HK-2 (cell line): ENCODE data around the gene CACNA1H.
A peak's percentile ranks its signal among the peaks of the same experiment; 100 is the strongest.

ENCODE experiments used
- DNase-seq: peaks from one replicate; pipeline ENCODE4 v3.0.0-alpha.2; 2018; ENCODE audit not compliant: unreplicated experiment

Gene CACNA1H

GRCh38 chr16:1122398-1122765 lies 30.5 kb upstream of the CACNA1H start:
- DNase-seq: no peak

DNA sequence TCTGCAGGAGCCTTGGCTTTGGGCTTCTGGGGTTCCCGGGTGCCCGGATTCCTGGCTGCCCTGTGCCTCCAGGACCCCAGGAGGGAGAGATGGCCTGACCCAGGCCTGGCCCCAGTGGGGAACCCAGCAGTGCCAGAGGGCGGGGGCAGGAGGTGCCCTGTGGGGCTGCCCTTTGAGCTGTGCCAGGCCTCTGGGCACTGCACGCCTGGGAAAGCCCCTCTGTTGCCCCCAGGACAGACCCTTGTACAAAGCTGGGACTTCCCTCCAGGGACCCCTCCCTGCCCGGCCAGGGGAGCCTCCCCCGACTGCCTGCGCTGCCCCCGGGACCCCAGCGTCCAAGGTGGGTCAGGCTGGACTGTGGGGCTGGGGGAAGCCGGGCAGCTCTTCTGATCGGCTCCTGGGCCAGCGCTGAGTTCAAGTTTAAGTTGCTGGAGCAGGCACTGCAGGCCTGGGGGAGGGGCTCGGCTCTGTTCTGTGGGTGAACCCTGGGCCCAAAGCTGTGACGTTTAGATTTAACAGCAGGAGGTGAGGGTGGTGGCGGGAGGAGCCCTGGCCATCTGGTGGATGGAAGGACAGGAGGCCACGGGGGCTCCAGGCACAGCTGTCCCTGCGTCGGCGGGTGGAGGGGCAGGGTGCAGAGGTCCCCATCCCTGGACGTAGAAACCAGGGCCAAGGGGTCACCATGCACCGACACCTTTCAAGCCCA lies 29.2 kb upstream of the CACNA1H start:
- DNase-seq: no peak

GRCh38 chr16:1124291-1124690 lies 28.6 kb upstream of the CACNA1H start:
- DNase-seq: no peak

- DNase-seq: no peak
These were observed 28.1 kb upstream of the CACNA1H start for GRCh38 chr16:1124795-1125194.

- peak; percentile 34 for DNase-seq
These were observed 27.4 kb upstream of the CACNA1H start for GRCh38 chr16:1125471-1125870.

- no peak for DNase-seq
These were observed 26.9 kb upstream of the CACNA1H start for GRCh38 chr16:1126044-1126443.

GRCh38 chr16:1126586-1126985 lies 26.3 kb upstream of the CACNA1H start:
- no peak for DNase-seq

- no peak for DNase-seq
These were observed 25.8 kb upstream of the CACNA1H start for GRCh38 chr16:1127101-1127500.

DNA sequence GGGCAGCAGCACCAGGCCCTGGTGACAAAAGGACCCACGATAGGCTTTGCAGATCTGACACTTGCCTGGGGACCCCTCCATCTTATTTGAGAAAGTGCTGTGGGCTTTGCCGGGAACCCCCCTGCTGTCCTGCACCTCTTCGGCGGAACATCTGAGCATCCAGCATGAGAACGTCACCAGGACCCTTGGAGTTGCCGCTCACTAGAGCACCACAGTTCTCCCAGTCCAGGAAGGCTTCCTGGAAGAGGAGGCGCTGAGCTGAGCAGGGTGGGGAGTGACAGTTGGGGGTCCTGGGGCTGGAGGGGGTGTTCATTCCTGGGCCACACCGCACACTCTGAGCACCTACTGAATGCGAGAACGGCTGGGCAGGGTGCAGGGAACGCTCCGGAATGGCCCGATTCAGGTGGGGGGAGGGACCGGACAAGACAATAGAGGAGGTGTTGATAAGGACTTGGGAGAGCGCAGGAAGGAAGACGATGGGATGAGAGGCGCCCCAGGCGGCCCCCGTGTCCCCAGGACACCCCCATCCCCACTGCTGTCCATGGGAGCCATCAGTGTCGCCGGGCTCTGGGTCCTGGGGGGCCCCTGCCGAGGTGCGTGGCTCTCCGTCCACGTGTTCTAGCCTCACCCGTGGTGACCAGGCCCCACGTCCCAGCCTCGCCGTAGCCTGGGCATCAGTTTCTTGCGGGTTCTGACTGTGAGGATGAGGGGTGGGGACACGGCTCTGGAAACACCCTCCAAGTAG lies 24.8 kb upstream of the CACNA1H start:
- DNase-seq: no peak

DNA sequence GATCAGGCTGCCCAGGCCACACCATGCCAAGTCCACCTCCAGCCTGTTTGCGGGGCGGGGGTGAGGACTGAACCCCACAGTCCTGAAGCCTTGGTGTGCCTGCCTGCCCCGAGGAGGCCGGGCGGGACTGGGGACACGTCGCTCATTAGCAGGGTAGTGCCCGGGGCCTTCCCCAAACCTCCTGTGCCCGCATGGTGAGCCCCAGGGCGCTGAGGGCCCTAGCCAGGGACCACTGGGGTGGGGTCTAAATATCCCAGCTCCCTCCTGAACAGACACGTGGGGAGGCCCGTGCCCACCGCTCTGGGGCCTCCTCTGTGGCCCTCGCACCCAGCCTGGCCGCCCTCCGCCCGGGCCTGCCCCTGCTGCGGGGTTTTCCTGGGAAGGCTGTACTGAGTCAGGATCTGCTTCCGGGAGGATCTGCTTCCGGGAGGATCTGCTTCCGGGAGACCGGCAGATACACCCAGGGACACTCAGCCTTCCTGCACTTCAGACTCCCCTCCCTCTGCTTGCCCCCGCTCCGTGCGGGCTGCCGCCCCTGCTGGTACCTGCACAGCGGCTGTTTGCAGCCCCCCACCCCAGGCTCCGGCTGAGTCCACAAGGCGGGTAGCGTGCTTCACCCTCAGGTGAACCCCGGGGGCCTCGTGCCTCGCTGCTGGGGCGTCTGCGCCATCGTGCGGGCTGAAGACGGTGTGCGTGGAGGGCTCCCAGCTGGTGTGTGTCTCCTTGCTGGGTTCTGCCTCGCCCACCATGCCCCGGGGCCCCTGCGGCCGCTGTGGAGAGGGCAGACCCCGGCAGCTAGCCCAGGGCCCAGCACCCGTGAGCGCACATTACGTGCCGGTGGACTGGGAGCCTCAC lies 23.6 kb upstream of the CACNA1H start:
- DNase-seq: no peak

- DNase-seq: no peak
These were observed 22.5 kb upstream of the CACNA1H start for GRCh38 chr16:1130382-1130781.

DNA sequence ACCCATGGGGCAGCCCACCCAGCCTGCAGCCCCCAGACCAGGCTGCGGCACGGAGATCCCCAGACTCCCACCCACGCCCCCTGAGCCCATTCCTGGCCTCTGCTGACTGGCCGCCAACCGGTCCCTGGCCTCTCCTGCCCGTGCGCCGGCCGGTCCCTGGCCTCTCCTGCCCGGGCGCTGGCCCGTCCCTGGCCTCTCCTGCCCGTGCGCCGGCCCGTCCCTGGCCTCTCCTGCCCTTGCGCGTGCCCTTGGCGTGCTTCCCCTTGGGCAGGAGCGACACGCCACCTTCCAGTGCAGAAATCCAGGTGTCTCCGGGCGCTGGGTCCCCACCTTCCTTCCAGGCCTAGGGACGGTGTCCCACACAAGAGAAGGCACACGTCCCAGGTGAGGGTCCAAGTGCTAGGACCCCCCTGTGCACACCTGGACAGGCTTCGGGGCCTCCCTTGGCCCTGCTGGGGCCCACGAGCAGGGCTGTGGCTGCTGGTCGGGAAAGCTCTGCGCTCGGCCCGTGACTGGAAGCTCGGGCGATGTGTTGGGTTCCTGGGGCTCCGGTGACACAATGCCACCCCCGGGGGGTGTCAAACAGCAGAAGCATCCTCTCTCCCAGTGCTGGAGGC lies 21.4 kb upstream of the CACNA1H start:
- no peak for DNase-seq

GRCh38 chr16:1132431-1132830 lies 20.5 kb upstream of the CACNA1H start:
- no peak for DNase-seq

DNA sequence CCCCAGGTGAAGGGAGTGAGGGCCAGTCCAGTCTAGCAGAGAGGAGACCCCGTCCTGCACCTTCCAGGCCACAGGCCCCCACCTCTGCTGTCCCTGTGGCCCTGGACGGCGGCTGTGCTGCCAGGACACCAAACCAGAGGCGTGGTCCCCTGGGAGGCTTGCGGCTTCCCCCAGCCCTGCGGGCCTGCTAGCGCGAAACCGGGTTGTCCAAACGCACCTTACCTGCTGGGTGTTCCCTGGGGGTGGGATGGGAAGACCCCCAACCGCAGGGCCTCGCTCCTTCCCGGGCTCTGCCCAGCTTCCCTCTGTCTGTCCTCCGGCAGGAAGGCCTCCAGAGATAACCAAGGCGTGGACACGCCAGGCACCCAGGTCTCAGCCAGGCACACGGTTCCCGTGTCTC lies 19.6 kb upstream of the CACNA1H start:
- no peak for DNase-seq

- no peak for DNase-seq
These were observed 18.9 kb upstream of the CACNA1H start for GRCh38 chr16:1133810-1134520.

DNA sequence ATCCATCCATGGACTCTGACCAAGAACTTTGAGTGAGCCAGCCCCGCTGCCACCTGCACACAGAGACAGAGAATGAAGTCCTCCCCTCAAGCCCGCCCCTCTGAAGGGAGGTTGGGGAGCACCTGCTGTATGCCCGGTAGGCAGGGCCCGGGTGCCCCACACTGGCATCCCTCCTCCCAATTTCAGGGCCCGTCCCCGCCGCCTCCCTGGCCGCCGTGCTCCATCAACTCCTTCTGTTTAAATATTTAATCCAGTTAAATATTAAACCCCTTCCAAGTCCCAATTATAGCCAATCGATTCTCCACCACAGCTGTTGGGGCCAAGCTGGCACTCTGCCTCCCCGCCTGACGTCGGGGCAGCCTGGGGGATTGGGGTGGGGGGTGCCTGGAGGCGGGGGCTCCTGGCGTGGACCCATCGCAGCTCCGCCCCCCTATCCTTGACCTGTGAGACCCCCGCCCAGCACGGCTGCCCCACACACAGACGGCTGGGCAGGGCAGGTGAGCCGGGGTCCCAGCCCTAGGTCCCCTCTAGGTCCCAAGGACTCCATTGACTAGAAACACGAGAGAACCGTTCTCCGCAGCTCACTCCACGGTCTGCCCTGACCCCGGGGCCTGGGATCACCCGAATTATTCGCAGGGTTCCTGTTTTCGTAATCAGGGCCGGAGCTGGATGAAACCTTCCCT lies 18.0 kb upstream of the CACNA1H start:
- no peak for DNase-seq

DNA sequence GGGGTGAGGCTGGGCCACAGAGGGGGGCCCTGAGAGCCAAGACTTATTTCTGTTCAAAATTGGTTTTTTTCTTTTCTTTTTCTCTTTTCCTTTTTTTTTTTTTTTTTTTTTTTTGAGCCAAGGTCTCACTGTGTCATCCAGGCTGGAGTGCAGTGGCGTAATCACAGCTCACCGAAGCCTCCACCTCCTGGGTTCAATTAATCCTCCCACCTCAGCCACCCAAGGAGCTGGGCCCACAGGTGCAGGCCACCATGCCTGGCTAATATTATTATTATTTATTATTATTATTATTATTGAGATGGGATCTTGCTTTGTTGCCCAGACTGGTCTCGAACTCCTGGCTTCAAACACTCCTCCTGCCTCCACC lies 17.5 kb upstream of the CACNA1H start:
- DNase-seq: no peak

DNA sequence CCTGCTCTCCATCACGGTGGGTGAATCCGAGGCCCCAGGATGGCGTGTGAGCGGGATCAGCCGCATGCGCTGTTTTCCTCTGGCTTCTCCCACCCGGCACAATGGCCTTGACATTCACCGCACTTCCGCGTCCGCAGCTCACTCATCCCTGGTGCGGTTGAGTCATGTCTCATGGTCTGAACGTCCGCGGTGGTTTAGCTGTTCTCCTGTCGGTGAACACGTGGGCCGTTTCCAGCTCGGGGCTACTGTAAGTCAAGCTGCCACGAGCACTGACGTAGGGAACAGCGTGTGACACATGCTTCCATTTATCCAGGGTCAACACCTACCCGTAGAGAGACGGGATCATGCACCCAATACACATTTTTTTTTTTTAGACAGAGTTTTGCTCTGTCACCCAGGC lies 15.3 kb upstream of the CACNA1H start:
- DNase-seq: no peak

GRCh38 chr16:1140582-1141162 lies 12.2 kb upstream of the CACNA1H start:
- no peak for DNase-seq

DNA sequence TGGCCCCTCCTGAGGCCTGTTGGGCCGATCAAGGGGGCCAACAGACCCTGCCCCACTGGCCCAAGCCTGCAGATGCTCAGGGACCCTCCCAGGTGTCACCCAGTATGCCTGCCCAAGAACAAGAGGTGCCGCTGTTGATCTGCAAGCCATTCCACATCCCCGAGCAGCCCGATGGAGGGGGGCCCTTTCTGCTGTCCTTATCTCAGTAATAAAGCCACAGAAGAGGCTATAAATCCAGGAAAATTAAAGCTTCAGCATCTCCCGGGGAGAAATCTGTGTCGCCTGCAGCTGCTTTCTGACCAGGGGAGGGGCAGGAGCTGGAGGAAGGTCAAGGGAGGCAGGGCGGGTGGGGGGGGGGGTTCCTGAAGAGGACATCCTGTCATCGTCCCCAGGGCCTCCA lies 11.7 kb upstream of the CACNA1H start:
- DNase-seq: no peak

GRCh38 chr16:1141716-1142115 lies 11.2 kb upstream of the CACNA1H start:
- no peak for DNase-seq
